DND-41 (cell line): Measurements from ENCODE around the gene SIRPB2.
A peak's percentile ranks its signal among the peaks of the same experiment; 100 is the strongest.

ENCODE experiments used
- ATAC-seq: fragments of 200-7000 bp; cut with Tn5 transposase; 3 replicates; pipeline ENCODE4 v1.9.1; 2021; ENCODE audit warnings: low read depth; ENCODE audit not compliant: insufficient read depth
- DNase-seq: peaks from one replicate; pipeline ENCODE4 v3.0.0-alpha.2; 2020
- H2AFZ ChIP-seq: 2 replicates; pipeline ENCODE4 v1.6.0; 2012; ENCODE audit warnings: low read depth, low read length
- H3K27ac ChIP-seq: 2 replicates; pipeline ENCODE4 v1.5.1; 2012; ENCODE audit warnings: low read length, inconsistent platforms
- H3K27me3 ChIP-seq: fragments of 200-600 bp; sonication (generic); 2 replicates; pipeline ENCODE4 v1.6.0; 2012; ENCODE audit warnings: low read length, mild to moderate bottlenecking, inconsistent platforms; ENCODE audit not compliant: insufficient read depth, poor library complexity
- H3K36me3 ChIP-seq: 2 replicates; pipeline ENCODE4 v1.5.1; 2012; ENCODE audit warnings: low read length, inconsistent platforms; ENCODE audit not compliant: insufficient read depth
- H3K4me1 ChIP-seq: 2 replicates; pipeline ENCODE4 v1.5.1; 2012; ENCODE audit warnings: mild to moderate bottlenecking, low read length; ENCODE audit not compliant: insufficient read depth
- H3K4me2 ChIP-seq: 2 replicates; pipeline ENCODE4 v1.6.0; 2012; ENCODE audit warnings: mild to moderate bottlenecking, moderate library complexity, low read length, inconsistent platforms; ENCODE audit not compliant: insufficient read depth
- H3K4me3 ChIP-seq, 2 experiments: fragments of 200-600 bp in 1 of 2; shearing (Covaris generic) in 1 of 2; 2 replicates each; pipeline ENCODE4 v1.5.1; 2012 to 2016; ENCODE audit warnings: inconsistent platforms in 2 of 2, low read length in 2 of 2, mild to moderate bottlenecking in 2 of 2, low read depth in 1 of 2, moderate library complexity in 1 of 2
- H3K79me2 ChIP-seq: 2 replicates; pipeline ENCODE4 v1.6.0; 2012; ENCODE audit warnings: low read length, inconsistent platforms; ENCODE audit not compliant: insufficient read depth
- H3K9ac ChIP-seq: 2 replicates; pipeline ENCODE4 v1.6.0; 2012; ENCODE audit warnings: low read depth, mild to moderate bottlenecking, inconsistent platforms, low read length, moderate library complexity
- H3K9me3 ChIP-seq: 2 replicates; pipeline ENCODE4 v1.5.1; 2012; ENCODE audit warnings: low read length, moderate library complexity, mild to moderate bottlenecking, inconsistent platforms; ENCODE audit not compliant: insufficient read depth, severe bottlenecking
- H4K20me1 ChIP-seq: 2 replicates; pipeline ENCODE4 v1.6.0; 2012; ENCODE audit warnings: low read length; ENCODE audit not compliant: insufficient read depth
- EZH2 ChIP-seq: IDR thresholded peaks from 3 replicates; pipeline ENCODE4 v1.6.1; 2012; ENCODE audit warnings: borderline replicate concordance, low read depth, mild to moderate bottlenecking, moderate library complexity, low read length, inconsistent platforms; ENCODE audit not compliant: severe bottlenecking
- TF ChIP-seq, protein P1 (sequence below): IDR thresholded peaks from 2 replicates; pipeline ENCODE4 v1.5.1; 2012; ENCODE audit warnings: borderline replicate concordance, low read length, moderate library complexity, mild to moderate bottlenecking; ENCODE audit not compliant: poor library complexity, severe bottlenecking; ENCODE audit errors: extremely low read depth

SIRPB2 gene

DNA sequence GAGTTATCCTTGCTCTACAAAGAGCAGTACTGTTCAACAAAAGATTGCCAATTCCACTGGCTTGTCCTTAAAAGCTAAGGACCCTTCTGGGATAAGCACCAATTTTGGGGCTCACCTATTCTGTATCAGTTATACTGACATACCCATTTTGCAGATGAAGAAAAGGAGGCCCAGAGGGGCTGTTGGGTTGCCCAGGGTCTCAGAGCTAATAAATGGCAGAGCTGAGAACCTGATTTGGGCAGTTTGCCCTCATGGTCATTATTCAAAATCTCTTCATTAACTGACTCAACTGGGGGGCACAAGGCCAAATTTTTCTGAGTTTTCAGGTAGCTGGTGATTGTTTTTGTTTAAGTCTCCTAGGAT, 55.9 kb downstream of the SIRPB2 start:
- DNase-seq (no peak), ATAC-seq (no peak)
- Histone ChIP-seq H3K36me3 (no peaks in the 10 kb centered on the region), H3K79me2 (no peaks in the 10 kb centered on the region), H3K27me3 (no peaks in the 10 kb centered on the region), H3K4me2 (peak overlapping the region; percentile 40; the same call in 1 of the 2 replicates), H3K4me3 (no peak overlapping the region), H3K4me1 (peaks cover 28% of the 10 kb centered on the region), H2AFZ (no peak overlapping the region), H3K9me3 (no peaks in the 10 kb centered on the region), H3K9ac (no peak overlapping the region), H4K20me1 (peaks cover 3% of the 10 kb centered on the region; the same call in 1 of the 2 replicates), H3K27ac (peak overlapping the region; percentile 54)
- no peak for TF ChIP-seq EZH2
- TF ChIP-seq, protein P1, sequence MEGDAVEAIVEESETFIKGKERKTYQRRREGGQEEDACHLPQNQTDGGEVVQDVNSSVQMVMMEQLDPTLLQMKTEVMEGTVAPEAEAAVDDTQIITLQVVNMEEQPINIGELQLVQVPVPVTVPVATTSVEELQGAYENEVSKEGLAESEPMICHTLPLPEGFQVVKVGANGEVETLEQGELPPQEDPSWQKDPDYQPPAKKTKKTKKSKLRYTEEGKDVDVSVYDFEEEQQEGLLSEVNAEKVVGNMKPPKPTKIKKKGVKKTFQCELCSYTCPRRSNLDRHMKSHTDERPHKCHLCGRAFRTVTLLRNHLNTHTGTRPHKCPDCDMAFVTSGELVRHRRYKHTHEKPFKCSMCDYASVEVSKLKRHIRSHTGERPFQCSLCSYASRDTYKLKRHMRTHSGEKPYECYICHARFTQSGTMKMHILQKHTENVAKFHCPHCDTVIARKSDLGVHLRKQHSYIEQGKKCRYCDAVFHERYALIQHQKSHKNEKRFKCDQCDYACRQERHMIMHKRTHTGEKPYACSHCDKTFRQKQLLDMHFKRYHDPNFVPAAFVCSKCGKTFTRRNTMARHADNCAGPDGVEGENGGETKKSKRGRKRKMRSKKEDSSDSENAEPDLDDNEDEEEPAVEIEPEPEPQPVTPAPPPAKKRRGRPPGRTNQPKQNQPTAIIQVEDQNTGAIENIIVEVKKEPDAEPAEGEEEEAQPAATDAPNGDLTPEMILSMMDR = no peak

DNA sequence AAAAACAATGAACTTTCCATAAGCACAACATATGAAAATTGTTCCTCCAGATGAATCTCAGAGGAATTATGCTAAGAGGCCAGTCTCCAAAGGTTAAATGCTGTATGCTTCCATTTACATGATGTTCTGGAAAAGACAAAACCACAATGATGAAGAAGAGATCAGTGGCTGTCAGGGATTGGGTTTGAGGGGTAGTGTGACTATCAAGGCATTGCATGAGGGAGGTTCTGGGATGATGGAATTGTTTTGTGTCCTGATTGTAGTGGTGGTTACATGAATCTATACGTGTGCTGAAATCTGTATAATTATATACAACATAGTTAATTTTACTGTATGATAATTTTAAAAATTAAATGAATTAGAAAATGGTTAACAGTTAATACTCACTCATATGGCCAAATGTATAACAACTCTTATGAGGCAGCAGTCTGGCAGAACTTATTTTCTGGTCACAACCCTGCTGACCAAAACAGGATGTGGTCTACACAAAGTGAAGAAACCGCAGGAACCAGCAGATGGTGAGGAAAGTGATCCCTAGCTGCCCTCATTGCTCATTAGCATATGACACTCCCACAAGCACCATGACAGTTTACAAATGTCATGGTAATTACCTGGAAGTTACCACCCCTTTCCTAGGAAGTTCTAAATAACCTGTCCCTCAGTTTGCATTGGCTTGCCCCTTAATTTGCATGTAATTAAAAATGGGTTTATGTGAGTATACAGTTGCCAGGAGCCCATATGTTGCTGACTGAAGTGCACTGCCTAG, 56.5 kb downstream of the SIRPB2 start:
- DNase-seq = peak; percentile 87
- ATAC-seq = peak; percentile 94
- H3K9ac ChIP-seq = no peak overlapping the region

DNA sequence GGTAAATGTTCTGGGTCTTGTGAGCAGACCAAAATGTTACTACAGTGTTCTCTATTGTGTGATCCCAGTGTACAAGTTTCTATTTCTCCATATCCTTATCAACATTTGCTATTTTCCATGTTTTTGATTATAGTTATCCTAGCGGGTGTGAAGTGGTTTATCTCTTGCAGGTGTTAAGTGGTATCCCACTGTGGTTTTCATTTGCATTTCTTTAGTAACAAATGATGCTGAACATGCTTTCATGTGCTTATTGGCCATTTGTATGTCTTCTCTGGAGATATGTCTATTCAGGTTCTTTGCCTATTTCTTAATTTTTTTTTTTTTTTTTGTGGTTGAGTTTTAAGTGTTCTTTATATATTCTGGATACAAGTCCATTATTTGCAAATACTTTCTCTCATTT, 60.1 kb downstream of the SIRPB2 start:
- ATAC-seq (no peak), DNase-seq (no peak)
- Histone ChIP-seq H3K9me3 (no peaks in the 10 kb centered on the region), H3K4me2 (no peak overlapping the region), H3K79me2 (no peaks in the 10 kb centered on the region), H4K20me1 (no peaks in the 10 kb centered on the region; the same call in 1 of the 2 replicates), H3K27me3 (no peaks in the 10 kb centered on the region), H3K4me1 (peaks cover 28% of the 10 kb centered on the region), H3K27ac (no peak overlapping the region), H3K36me3 (no peaks in the 10 kb centered on the region), H3K4me3 (no peak overlapping the region), H3K9ac (no peak overlapping the region), H2AFZ (no peak overlapping the region)
- TF ChIP-seq, protein P1 = no peak
- no peak for TF ChIP-seq EZH2

More for the DNA sequence above, 56.5 kb downstream of the SIRPB2 start:
- Histone ChIP-seq H2AFZ (no peak overlapping the region), H3K27me3 (no peaks in the 10 kb centered on the region), H3K79me2 (no peaks in the 10 kb centered on the region), H3K4me1 (peaks cover 28% of the 10 kb centered on the region), H4K20me1 (peaks cover 3% of the 10 kb centered on the region; the same call in 1 of the 2 replicates), H3K36me3 (no peaks in the 10 kb centered on the region), H3K4me3 (no peak overlapping the region), H3K4me2 (peak overlapping the region; percentile 40; the same call in 1 of the 2 replicates), H3K27ac (peak overlapping the region; percentile 74), H3K9me3 (no peaks in the 10 kb centered on the region)
- TF ChIP-seq, protein P1 = no peak
- TF ChIP-seq EZH2 = no peak
